Measurements from ENCODE around the gene RBM19.

Gene RBM19

GRCh38 chr12:113990250-113991223, 24.4 kb upstream of the RBM19 start:
- DNase-seq = peak in 7 of 56 donors; percentile 0 to 4 (median 3)

- DNase-seq = no peak
Observed at GRCh38 chr12:113988976-113989375, 22.9 kb upstream of the RBM19 start.

DNA sequence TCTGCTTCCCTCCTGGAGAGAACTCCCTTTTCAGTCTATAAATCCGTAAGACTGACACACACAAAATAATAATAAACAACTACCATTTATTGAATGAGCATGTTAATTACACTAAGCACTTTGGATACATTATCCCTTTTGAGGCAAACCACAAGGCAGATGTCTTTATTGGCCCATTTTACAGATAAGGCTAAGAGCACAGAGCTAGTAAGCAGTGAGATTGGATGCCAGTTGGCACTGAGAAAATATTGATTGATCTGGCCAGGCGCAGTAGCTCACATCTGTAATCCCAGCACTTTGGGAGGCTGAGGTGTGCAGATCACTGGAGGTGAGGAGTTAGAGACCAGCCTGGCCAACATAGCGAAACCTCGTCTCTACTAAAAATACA, 21.9 kb upstream of the RBM19 start:
- no peak for DNase-seq

- DNase-seq = no peak
Observed at GRCh38 chr12:113987261-113988063, 21.3 kb upstream of the RBM19 start.

GRCh38 chr12:113984464-113984863, 18.3 kb upstream of the RBM19 start:
- DNase-seq = no peak

DNA sequence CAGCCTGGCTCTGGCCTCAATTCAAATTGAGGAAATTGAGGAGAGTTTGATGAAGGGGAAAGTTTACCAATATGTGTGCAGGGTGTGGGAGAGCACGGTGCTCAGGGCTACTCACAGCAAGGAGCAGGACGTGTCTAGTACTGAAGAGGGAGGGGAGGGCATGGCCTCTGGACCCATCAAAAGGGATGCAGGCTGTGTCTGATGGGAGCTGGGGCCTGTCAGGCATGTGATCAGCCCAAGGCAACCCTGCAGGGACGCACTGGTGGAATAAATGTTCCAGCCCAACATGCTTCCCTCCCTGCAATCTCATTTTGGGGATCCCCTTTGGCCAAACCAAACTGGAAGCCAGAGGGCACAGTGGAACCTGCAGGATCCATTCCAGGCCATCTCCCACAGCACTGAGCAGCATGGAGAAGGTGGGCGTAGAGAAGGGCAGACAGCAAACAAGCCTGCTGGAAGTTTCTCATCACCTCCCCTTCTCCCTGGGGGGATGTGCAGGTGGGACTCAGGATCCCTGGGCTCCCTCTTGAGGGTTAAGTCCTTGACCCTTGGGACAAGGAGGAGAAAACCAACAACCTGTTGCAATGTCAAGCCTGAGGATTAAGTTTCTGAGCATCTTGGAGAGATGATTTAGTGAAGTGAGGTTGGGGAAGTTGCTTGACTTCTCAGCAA, 17.8 kb upstream of the RBM19 start:
- no peak for DNase-seq

GRCh38 chr12:113983265-113983664, 17.1 kb upstream of the RBM19 start:
- DNase-seq = no peak

DNA sequence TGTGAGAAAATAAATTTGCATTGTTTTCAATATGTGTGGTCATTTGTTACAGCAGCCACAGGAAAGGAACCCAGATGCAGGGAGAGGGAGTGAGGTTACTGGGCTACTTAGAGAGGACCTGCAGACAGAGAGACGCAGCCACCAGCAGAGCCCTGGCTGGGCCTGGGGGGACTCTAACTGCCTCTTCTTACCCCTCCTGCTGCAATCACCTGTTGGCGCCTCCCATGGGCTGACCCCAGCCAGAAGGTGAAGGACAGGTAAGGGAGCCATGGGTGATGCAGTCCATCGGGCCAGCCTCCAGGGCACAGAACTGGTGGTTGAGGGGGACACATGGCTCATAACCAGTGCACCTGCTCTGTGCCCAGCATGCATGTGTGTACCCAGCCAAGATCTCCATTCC, 15.8 kb upstream of the RBM19 start:
- no peak for DNase-seq

DNA sequence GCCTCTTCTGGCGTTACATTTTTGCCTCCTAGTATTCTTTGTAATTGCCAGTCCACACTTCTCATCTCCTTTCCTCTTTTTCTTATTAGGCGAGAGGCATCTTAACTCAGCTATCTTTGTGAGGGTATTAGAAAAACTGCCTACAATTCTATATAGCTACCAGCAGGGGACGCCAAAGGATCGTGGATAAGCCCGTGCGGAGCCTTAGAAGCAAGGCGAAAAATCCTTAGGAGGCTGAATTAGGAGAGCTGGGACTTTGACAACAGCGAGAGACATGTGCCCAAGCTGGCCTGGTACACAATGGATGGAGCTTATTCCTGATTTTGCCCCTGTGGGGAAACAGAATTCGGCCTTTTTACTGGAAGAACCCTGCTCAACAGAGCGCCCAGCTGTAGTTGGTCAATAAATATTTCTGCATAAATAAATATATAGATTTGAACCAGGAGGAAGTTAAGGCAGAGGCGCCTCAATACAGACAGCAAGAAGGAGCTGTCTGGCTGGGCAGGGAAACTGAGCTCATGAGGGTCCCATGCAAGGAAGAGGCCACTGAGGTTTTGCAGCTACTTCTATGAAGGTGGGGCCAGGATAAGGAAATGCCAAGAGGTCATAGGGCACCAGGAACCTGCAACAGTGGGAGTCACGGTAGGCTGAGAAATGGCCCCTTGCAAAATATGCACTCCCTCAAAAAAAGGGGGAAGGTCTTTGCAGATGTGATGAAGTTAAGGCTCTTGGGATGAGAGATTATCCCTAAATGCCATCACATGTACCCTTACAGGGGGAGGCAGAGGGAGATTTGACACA, 14.6 kb upstream of the RBM19 start:
- peak in 42 of 56 donors; percentile 1 to 65 (median 14) for DNase-seq

DNA sequence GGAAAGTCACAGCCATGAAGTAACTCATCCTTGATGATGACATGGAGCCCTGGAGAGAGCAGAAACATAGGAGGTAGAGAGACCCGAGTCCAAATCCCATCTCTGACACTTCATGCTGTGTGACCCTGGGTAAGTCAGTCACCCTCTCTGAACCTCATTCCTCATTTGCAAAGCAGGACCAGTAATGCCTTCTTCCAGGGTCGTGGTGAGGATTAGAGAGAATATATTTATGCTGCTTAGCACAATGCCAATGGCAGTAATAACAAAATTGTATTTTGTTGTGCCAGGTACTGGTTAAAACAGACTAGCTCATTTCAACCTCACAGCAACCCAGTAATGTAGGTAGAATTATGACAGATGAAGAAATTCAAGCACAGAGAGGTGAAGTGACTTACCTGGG, 13.9 kb upstream of the RBM19 start:
- DNase-seq = no peak

DNA sequence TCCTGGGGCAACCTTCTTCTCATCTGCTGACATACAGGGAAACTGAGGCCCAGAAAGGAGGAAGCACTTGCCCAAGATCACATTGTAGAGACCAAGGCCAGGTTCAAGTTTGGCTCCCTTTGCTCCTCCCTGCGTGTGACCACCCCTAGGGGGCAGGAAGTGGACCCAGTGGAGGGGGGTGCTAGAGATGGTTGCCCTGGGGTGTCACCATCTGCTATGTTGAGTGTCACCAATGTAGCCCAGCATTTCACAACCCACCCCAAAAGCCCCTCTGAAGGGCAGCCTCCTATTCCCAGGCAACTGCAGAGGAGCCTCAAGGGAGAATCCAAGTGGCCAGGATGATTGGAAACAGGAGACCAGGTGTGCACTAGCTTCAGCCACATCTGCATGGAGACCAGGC, 12.0 kb upstream of the RBM19 start:
- no peak for DNase-seq

DNA sequence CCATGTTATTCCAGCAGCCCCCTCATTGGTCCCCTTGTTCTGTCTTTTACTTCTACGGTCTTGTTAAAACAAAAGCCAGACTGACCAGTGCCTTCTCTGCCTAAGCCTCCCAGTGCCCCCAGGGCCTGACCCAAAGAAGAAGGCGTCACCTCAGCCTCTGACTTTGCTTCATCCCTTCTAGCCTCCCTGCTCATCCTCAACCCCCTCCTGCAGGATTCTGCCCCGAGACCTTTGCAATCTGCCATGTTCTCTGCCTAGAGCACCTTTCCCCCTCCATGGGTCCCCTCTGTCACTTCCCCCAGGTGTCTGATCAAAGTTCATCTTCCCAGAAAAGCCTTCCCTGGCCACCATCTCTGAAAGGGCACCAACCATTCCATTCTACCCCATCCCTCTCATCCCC, 7.9 kb upstream of the RBM19 start:
- DNase-seq = no peak

DNA sequence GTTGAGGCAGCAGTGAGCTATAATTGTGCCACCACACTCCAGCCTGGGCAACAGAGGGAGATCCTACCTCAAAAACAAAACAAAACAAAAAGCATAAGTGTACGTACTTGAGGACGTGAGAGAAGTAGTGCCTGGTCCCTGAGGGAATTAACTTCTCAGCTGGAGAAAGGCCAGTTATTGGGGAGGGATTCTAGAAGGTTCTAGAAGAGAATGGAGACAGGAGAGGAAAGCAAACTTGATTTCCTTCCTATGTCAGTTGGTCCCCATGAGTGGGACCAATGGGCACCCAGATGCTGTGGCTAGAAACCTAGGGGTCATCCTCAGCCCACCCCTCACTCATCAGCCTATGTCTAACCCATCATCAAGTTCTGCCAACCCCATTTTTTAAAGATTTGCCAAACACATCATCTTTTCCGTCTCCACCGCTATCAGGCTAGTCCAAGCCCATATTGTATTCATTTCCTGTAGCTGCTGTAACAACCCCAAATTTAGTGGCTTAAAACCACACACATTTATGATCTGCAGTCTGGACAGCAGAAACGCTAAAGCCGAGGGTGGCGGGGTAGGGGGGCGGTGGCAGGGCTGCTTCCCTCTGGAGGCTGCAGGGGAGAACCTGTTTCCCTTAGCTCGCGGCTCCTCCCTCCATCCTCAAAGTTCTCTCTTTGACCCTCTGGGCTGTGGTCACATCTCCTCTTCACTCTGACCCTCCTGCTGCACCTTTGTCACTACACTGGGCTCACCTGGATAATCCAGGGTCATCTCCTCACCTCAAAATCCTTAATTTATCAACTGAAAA, 7.2 kb upstream of the RBM19 start:
- DNase-seq = no peak

DNA sequence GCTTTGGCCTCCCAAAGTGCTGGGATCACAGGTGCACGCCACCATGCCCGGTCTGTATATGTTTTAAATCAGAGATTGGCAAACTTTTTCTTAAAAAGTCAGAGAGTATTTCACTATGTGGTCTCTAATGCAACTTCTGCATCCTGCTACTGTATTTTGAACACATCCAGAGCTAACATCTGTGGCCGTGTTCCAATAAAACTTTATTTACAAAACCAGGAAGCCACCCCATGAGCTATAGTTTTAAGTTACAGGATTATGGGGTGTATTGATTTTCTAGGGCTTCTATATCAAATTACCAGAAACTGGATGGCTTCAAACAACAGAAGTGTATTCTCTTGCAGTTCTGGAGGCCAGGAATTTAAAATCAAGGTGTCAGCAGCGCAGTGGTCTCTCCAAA, 5.3 kb upstream of the RBM19 start:
- no peak for DNase-seq

DNA sequence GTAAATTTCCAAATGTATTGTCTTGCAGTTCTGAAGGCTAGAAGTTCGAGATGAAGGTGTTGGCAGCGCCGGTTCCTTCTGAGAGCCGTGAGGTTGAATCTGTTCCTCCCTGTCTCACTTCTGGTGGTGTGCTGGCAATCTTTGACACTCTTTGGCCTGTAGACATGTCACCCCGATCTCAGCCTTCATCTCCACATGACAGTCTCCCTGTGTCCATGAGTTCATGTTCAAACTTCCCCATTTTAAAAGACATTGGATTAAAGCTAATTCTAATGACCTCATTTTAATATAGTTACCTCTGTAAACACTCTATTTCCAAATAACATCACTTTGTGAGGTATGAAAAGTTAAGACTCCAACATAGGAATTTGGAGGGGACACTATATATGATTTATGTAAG, 4.1 kb upstream of the RBM19 start:
- no peak for DNase-seq

GRCh38 chr12:113967368-113967767, 1.2 kb upstream of the RBM19 start:
- no peak for DNase-seq

DNA sequence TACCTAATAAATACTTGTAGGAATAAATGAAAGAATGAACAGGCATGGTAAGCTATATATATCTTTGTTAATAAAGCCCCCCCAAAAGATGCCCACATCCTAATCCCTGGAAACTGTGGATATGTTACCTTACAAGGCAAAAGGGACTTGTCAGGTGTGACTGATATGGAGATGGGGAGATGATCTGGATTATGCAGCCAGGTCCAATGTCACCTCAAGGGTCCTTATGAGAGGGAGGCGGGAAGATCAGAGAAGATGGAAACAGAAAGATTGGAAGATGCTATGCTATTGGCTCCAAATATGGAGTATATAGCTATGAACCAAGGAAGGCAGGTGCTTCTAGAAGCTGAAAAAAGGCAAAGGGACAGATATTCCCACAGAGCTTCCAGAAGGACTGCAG, 3.4 kb downstream of the RBM19 start:
- no peak for DNase-seq

- DNase-seq = no peak
Observed at GRCh38 chr12:113961921-113962710, 4.0 kb downstream of the RBM19 start.

GRCh38 chr12:113960030-113960429, 6.1 kb downstream of the RBM19 start:
- no peak for DNase-seq

Measured in nucleus accumbens (tissue), 56 donors.